ENCODE results near the gene ARFGEF2. TPM values are rescaled to one million over a fixed set of nuclear protein-coding genes. Genes with fewer than 3 reads are reported as not detected.
A peak's percentile ranks its signal among the peaks of the same experiment; 100 is the strongest.

The ARFGEF2 gene
- total and polyA plus RNA-seq, 4 donors, result 10.3 to 51.3 (median 16.6) TPM

DNA sequence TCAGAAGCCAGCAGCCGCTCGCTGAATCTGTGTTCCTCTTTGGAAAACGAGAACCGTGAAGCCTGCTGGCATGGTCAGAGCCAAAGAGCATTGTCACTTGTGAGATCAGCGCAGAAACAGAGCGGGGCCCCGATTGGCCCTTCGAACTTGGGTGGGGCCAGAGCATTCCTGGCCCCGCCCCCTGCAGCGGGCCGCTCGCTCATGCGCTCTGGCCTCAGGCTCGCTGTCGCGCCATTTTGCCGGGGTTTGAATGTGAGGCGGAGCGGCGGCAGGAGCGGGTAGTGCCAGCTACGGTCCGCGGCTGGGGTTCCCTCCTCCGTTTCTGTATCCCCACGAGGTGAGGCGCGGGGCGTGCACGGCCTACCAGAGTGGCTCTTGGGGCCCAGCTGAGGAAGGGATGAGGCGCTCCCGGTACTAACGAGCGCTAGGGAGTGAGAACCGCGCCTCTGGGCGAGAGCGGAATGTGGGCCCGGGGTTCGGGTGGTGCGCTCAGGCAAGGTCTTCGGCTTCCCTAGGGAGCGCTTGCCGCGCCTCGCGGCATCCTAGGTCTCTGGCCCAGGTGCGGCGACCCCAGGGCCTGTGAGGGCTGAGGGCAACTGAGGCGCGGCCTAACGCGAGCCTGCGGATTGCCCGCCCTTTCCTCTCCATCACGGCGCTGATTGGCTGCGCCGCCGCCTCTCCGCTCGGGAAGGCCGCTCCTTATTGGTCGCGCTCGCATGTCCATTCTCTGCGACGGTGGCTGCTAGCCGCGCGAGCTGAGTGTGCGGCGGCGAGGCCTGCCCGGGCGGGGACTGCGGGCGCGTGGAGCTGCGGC, 124.8 kb downstream of the ARFGEF2 start, which contains the start of gene CSE1L:
CSE1L (plus strand) TSS at position 226 of the 814 bp plus-strand sequence. CDS start 12,152 bp downstream, outside the sequence.
- H3K27ac ChIP-seq (ENCODE audit: low read depth in 1 of 2, low read length in 2 of 2), result peak within 1 kb of the TSS; percentile 78 to 94
- H3K4me3 ChIP-seq (ENCODE audit: low read depth in 1 of 3, low read length in 3 of 3), result peak within 1 kb of the TSS; percentile 86 to 91 (median 91)
- under 1% methylated on average over 80 of the region's 80 CpGs for WGBS
- DNase-seq (ENCODE audit: low spot score), result peak; percentile 95
- peak within 1 kb of the TSS; percentile 82 to 90 for H3K9ac ChIP-seq (ENCODE audit: low read depth in 1 of 2, low read length in 2 of 2)
- no peaks in the 10 kb centered on the region for H3K9me3 ChIP-seq (ENCODE audit: control insufficient read depth in 4 of 4, low read length in 3 of 4)
- H3K27me3 ChIP-seq (ENCODE audit: control insufficient read depth in 4 of 4, insufficient read depth in 4 of 4, low read length in 3 of 4), result no peaks in the 10 kb centered on the region
- peaks cover 3 to 16% (median 12%) of the 10 kb centered on the region in 4 donors for H3K4me1 ChIP-seq (ENCODE audit: control insufficient read depth in 4 of 4, insufficient read depth in 4 of 4, low read length in 3 of 4)
- peak; percentile 49 to 60 for TF ChIP-seq JUND (IDR thresholded peaks at IDR 0.05)
- TF ChIP-seq, protein P1, sequence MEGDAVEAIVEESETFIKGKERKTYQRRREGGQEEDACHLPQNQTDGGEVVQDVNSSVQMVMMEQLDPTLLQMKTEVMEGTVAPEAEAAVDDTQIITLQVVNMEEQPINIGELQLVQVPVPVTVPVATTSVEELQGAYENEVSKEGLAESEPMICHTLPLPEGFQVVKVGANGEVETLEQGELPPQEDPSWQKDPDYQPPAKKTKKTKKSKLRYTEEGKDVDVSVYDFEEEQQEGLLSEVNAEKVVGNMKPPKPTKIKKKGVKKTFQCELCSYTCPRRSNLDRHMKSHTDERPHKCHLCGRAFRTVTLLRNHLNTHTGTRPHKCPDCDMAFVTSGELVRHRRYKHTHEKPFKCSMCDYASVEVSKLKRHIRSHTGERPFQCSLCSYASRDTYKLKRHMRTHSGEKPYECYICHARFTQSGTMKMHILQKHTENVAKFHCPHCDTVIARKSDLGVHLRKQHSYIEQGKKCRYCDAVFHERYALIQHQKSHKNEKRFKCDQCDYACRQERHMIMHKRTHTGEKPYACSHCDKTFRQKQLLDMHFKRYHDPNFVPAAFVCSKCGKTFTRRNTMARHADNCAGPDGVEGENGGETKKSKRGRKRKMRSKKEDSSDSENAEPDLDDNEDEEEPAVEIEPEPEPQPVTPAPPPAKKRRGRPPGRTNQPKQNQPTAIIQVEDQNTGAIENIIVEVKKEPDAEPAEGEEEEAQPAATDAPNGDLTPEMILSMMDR (IDR thresholded peaks at IDR 0.05; ENCODE audit: low read depth, low read length, missing input control), result peak; percentile 34
- TF ChIP-seq EGR1 (IDR thresholded peaks at IDR 0.05; ENCODE audit: low read depth in 2 of 2), result no peak
- TF ChIP-seq HNF4G (IDR thresholded peaks at IDR 0.05), result peak; percentile 4
- no peak for TF ChIP-seq RXRA (IDR thresholded peaks at IDR 0.05)
- TF ChIP-seq TAF1 (conservative IDR thresholded peaks at IDR 0.05), result peak; percentile 66
- peak; percentile 70 for TF ChIP-seq SP1 (IDR thresholded peaks at IDR 0.05)
- TF ChIP-seq REST (IDR thresholded peaks at IDR 0.05), result peak; percentile 75
- peak; percentile 41 to 52 for TF ChIP-seq HNF4A (conservative IDR thresholded peaks at IDR 0.05)
- TF ChIP-seq YY1 (IDR thresholded peaks at IDR 0.05), result peak; percentile 96
- peak in 1 of 2 donors; percentile 31 for TF ChIP-seq RAD21 (IDR thresholded peaks at IDR 0.05)
- no peak for TF ChIP-seq NR2F2 (IDR thresholded peaks at IDR 0.05)
- peak in 1 of 2 donors; percentile 22 for TF ChIP-seq GABPA (IDR thresholded peaks at IDR 0.05 in 1 of 2, conservative IDR thresholded peaks at IDR 0.05 in 1 of 2)
- no peaks in the 10 kb centered on the region for H3K36me3 ChIP-seq (ENCODE audit: control insufficient read depth in 4 of 4, insufficient read depth in 3 of 4, low read depth in 1 of 4, low read length in 3 of 4)

DNA sequence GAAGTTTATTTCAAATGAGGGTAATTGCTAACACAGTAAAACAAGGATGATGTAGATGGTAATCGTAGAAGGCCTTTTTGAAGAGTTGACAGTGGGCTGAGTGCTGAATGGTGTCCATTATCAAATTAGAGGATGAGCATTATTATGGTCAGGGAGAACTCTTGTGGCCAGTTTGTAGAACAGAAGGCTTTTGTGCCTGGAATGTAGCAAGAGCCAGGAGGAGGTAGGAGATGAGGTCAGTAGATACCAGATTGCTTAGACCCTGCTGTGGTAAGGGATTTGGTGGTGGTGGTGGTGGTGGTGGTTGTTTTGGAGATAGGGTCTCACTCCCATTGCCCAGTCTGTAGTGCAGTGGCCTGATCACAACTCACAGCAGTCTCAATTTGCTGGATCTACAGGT, 130.8 kb downstream of the ARFGEF2 start:
- no peaks in the 10 kb centered on the region for H3K36me3 ChIP-seq (ENCODE audit: control insufficient read depth in 4 of 4, insufficient read depth in 3 of 4, low read depth in 1 of 4, low read length in 3 of 4)
- no peak overlapping the region for H3K9ac ChIP-seq (ENCODE audit: low read depth in 1 of 2, low read length in 2 of 2)
- no peak overlapping the region for H3K4me3 ChIP-seq (ENCODE audit: low read depth in 1 of 3, low read length in 3 of 3)
- peaks cover 9 to 25% (median 22%) of the 10 kb centered on the region in 4 donors for H3K4me1 ChIP-seq (ENCODE audit: control insufficient read depth in 4 of 4, insufficient read depth in 4 of 4, low read length in 3 of 4)
- no peaks in the 10 kb centered on the region for H3K27me3 ChIP-seq (ENCODE audit: control insufficient read depth in 4 of 4, insufficient read depth in 4 of 4, low read length in 3 of 4)
- no peaks in the 10 kb centered on the region for H3K9me3 ChIP-seq (ENCODE audit: control insufficient read depth in 4 of 4, low read length in 3 of 4)
- H3K27ac ChIP-seq (ENCODE audit: low read depth in 1 of 2, low read length in 2 of 2), result no peak overlapping the region
- no peak for DNase-seq (ENCODE audit: low spot score)
- peak in 1 of 2 donors; percentile 26 for TF ChIP-seq RAD21 (IDR thresholded peaks at IDR 0.05)
- no peak for TF ChIP-seq RXRA (IDR thresholded peaks at IDR 0.05)
- no peak for TF ChIP-seq FOXA2 (IDR thresholded peaks at IDR 0.05)
- TF ChIP-seq TAF1 (conservative IDR thresholded peaks at IDR 0.05), result no peak
- no peak for TF ChIP-seq GABPA (IDR thresholded peaks at IDR 0.05 in 1 of 2, conservative IDR thresholded peaks at IDR 0.05 in 1 of 2)
- no peak for TF ChIP-seq YY1 (IDR thresholded peaks at IDR 0.05)
- 91% methylated on average over 1 of the region's 1 CpG for WGBS
